ENCODE measurements around the gene THSD4.

The THSD4 gene

DNA sequence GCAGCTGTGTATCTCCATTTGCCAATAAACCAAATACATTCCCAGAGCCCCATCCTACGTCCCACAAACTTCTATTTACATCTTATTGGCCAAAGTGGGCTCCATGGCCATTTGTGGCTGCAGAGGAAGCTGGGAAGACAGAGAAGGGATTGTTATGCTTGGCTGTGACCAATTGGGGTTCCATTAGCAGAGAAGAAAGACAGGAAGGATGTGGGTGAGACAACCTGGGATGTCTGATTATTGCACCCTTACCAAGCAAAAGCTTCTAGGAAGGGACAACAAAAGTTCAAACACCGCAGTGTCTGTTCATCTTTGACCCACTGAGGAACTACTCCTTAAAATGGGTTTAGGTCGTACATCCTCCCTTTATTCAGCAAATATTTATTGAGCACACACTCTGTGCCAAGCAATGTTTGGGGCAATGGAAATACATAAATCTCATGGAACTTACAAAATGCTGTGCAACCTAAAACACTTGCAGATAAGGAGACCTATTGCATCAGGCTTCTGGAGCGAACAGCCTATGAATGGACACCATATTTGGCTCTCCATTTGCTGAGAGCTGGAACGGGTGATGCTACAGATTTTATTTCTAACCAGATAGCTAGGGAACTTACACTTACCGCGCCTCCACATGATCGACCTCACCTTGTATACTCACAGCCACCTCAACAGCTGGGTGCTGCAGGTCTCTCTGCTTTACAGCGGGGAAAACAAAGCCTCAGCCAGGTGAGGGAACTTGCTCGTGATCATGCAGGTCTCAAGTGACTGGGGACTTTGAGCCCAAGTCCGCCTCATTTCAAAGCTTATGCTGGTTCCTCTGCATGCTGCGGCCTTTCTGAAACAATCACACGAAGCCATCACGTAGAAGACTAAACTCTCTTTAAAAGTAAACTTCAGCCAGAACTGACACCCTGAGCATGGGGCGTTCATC lies 673.6 kb downstream of the THSD4 start:
- Histone ChIP-seq H3K36me3 (ENCODE audit: control insufficient read depth in 5 of 5, insufficient read depth in 5 of 5, low read length in 5 of 5) (no peaks in the 10 kb centered on the region), H3K9ac (ENCODE audit: low read length in 5 of 5) (no peak overlapping the region), H3K27ac (ENCODE audit: low read depth, low read length) (no peak overlapping the region), H3K9me3 (ENCODE audit: control insufficient read depth in 5 of 5, low read length in 5 of 5) (no peaks in the 10 kb centered on the region), H3K4me1 (ENCODE audit: control insufficient read depth in 5 of 5, insufficient read depth in 5 of 5, low read length in 5 of 5) (no peaks in the 10 kb centered on the region), H3K4me3 (ENCODE audit: low read depth in 1 of 5, low read length in 5 of 5) (no peak overlapping the region), H3K27me3 (ENCODE audit: control insufficient read depth in 5 of 5, insufficient read depth in 4 of 5, low read length in 5 of 5) (peaks cover 0 to 7% (median 0%) of the 10 kb centered on the region in 5 donors)

DNA sequence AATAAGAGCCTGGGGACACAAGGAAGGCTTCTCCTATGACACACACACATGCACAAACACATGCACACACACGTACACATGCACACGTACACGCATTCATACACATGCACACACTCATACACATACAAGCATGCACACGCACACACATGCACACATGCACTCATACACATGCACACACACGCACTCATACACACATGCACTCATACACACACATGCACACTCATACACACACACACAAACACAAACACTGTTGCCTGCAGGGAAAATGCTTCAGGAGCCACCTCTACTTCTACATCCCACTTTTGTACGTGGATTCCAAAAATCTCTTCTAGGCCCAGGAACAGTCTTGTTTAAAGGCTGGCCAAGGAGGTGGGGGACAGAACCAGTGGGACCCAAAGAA lies 674.3 kb downstream of the THSD4 start:
- Histone ChIP-seq H3K9ac (ENCODE audit: low read length in 5 of 5) (no peak overlapping the region), H3K27ac (ENCODE audit: low read depth, low read length) (no peak overlapping the region), H3K27me3 (ENCODE audit: control insufficient read depth in 5 of 5, insufficient read depth in 4 of 5, low read length in 5 of 5) (peaks cover 0 to 5% (median 0%) of the 10 kb centered on the region in 5 donors)

DNA sequence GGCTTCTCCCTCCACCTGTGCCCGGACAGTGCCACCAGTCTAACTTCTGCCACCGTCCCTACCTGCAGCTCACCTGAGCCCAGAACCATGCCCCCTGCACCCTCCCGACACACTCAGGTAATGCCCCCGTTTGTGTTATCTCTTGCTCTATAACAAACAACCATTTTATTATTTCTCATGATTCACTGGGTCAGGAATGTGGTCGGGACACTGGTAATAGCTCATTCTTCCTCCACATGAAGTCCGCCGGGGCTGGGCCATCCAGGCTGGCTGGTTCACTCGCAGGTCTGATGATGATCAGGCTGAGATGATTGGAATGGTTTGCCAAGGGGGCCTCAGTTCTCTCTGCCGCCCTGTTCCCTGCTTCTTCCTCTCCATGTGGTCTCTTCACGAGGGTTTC lies 674.8 kb downstream of the THSD4 start:
- Histone ChIP-seq H3K4me3 (ENCODE audit: low read depth in 1 of 5, low read length in 5 of 5) (no peak overlapping the region), H3K27ac (ENCODE audit: low read depth, low read length) (no peak overlapping the region), H3K27me3 (ENCODE audit: control insufficient read depth in 5 of 5, insufficient read depth in 4 of 5, low read length in 5 of 5) (peaks cover 0 to 2% (median 0%) of the 10 kb centered on the region in 5 donors), H3K9me3 (ENCODE audit: control insufficient read depth in 5 of 5, low read length in 5 of 5) (no peaks in the 10 kb centered on the region), H3K4me1 (ENCODE audit: control insufficient read depth in 5 of 5, insufficient read depth in 5 of 5, low read length in 5 of 5) (no peaks in the 10 kb centered on the region), H3K9ac (ENCODE audit: low read length in 5 of 5) (no peak overlapping the region), H3K36me3 (ENCODE audit: control insufficient read depth in 5 of 5, insufficient read depth in 5 of 5, low read length in 5 of 5) (no peaks in the 10 kb centered on the region)

More for the DNA sequence above, 674.3 kb downstream of the THSD4 start:
- Histone ChIP-seq H3K4me1 (ENCODE audit: control insufficient read depth in 5 of 5, insufficient read depth in 5 of 5, low read length in 5 of 5) (no peaks in the 10 kb centered on the region), H3K9me3 (ENCODE audit: control insufficient read depth in 5 of 5, low read length in 5 of 5) (no peaks in the 10 kb centered on the region), H3K36me3 (ENCODE audit: control insufficient read depth in 5 of 5, insufficient read depth in 5 of 5, low read length in 5 of 5) (no peaks in the 10 kb centered on the region), H3K4me3 (ENCODE audit: low read depth in 1 of 5, low read length in 5 of 5) (no peak overlapping the region)

DNA sequence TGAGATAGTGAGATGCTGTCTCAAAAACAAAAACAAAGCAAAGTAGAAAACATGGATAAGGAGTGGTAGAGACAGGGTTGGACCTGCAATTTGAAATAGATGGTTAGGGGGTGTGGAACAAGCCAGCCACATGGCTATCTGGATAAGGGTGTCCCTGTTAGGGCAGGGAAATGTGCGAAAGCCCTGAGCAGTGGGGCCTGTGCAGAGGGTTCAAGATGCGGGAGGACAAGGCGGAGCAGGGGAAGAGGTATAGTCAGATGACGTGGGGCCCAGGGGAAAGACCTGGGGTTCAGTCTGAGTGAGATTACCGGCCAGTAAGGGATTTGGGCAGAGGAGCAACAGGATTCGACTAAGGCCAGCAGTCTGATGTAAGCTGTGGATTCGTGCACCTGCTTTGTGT lies 676.7 kb downstream of the THSD4 start:
- Histone ChIP-seq H3K9ac (ENCODE audit: low read length in 5 of 5) (no peak overlapping the region), H3K36me3 (ENCODE audit: control insufficient read depth in 5 of 5, insufficient read depth in 5 of 5, low read length in 5 of 5) (no peaks in the 10 kb centered on the region), H3K4me3 (ENCODE audit: low read depth in 1 of 5, low read length in 5 of 5) (no peak overlapping the region)

DNA sequence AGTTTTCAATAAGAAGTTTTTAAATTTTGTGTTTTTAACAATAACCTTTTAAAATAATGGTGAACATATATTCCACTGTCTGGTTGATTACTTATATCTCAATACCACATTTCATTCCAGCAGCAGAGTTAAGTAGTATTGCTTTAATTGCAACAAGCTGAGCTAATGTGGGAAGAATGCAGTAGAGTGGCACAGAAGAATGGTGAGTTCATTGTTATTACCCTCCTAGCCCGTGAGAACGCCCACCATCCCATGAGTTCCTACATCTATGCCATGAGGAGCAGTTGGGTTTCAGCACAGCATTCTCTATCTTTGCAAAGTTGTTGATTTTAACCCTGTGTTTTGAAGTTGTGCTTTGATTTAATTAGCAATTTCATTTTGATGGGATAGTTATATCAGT lies 677.2 kb downstream of the THSD4 start:
- H3K9me3 ChIP-seq (ENCODE audit: control insufficient read depth in 5 of 5, low read length in 5 of 5), result no peaks in the 10 kb centered on the region
- no peaks in the 10 kb centered on the region for H3K36me3 ChIP-seq (ENCODE audit: control insufficient read depth in 5 of 5, insufficient read depth in 5 of 5, low read length in 5 of 5)
- H3K27ac ChIP-seq (ENCODE audit: low read depth, low read length), result no peak overlapping the region
- no peaks in the 10 kb centered on the region for H3K27me3 ChIP-seq (ENCODE audit: control insufficient read depth in 5 of 5, insufficient read depth in 4 of 5, low read length in 5 of 5)
- H3K9ac ChIP-seq (ENCODE audit: low read length in 5 of 5), result no peak overlapping the region
- H3K4me1 ChIP-seq (ENCODE audit: control insufficient read depth in 5 of 5, insufficient read depth in 5 of 5, low read length in 5 of 5), result no peaks in the 10 kb centered on the region
- no peak overlapping the region for H3K4me3 ChIP-seq (ENCODE audit: low read depth in 1 of 5, low read length in 5 of 5)

More for the DNA sequence above, 676.7 kb downstream of the THSD4 start:
- H3K27ac ChIP-seq (ENCODE audit: low read depth, low read length), result no peak overlapping the region
- H3K27me3 ChIP-seq (ENCODE audit: control insufficient read depth in 5 of 5, insufficient read depth in 4 of 5, low read length in 5 of 5), result no peaks in the 10 kb centered on the region
- no peaks in the 10 kb centered on the region for H3K9me3 ChIP-seq (ENCODE audit: control insufficient read depth in 5 of 5, low read length in 5 of 5)
- H3K4me1 ChIP-seq (ENCODE audit: control insufficient read depth in 5 of 5, insufficient read depth in 5 of 5, low read length in 5 of 5), result no peaks in the 10 kb centered on the region

DNA sequence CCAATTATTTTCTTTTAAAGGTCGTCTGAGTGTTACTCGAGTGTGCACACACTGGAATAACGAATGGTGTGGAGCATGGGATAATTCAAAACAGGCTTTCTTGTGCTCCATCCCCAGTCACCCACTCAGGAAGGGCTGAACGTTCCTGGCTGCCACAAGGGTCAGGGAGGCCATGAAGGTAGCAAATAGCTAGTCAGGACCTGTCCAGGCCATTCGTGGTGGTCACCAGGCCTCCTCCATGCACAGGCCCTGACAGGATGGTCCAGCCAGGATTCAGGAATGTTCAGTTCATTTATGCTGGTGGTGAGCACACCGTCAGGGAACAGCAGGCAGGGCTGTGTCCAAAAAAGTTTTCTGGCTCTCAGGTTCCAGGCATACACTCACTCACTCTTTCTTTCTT lies 683.4 kb downstream of the THSD4 start:
- H3K4me3 ChIP-seq (ENCODE audit: low read depth in 1 of 5, low read length in 5 of 5), result no peak overlapping the region
- no peaks in the 10 kb centered on the region for H3K36me3 ChIP-seq (ENCODE audit: control insufficient read depth in 5 of 5, insufficient read depth in 5 of 5, low read length in 5 of 5)
- no peak overlapping the region for H3K27ac ChIP-seq (ENCODE audit: low read depth, low read length)
- no peak overlapping the region for H3K9ac ChIP-seq (ENCODE audit: low read length in 5 of 5)
- H3K9me3 ChIP-seq (ENCODE audit: control insufficient read depth in 5 of 5, low read length in 5 of 5), result no peaks in the 10 kb centered on the region
- H3K4me1 ChIP-seq (ENCODE audit: control insufficient read depth in 5 of 5, insufficient read depth in 5 of 5, low read length in 5 of 5), result no peaks in the 10 kb centered on the region
- H3K27me3 ChIP-seq (ENCODE audit: control insufficient read depth in 5 of 5, insufficient read depth in 4 of 5, low read length in 5 of 5), result peaks cover 0 to 5% (median 4%) of the 10 kb centered on the region in 5 donors

DNA sequence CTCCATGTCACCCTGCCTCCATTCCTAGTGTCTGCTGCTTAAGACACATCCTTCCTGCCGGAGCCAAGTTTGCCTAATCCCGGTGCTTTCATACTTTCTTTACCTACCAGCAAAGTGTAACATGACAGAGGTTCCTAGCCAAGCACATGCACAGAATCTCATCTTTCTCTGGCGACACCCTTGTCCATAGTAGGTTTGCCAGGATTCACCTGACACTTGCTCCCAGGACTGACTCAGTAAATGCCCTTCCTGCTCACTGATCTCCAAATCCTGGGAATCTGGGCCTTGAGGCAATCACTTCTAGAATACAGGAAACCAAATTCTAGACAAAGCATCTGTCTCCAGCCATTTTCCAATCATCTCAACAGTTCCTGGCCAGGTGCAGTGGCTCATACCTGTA lies 684.9 kb downstream of the THSD4 start:
- Histone ChIP-seq H3K27ac (ENCODE audit: low read depth, low read length) (no peak overlapping the region), H3K27me3 (ENCODE audit: control insufficient read depth in 5 of 5, insufficient read depth in 4 of 5, low read length in 5 of 5) (peaks cover 0 to 5% (median 4%) of the 10 kb centered on the region in 5 donors), H3K9me3 (ENCODE audit: control insufficient read depth in 5 of 5, low read length in 5 of 5) (no peaks in the 10 kb centered on the region), H3K4me1 (ENCODE audit: control insufficient read depth in 5 of 5, insufficient read depth in 5 of 5, low read length in 5 of 5) (no peaks in the 10 kb centered on the region), H3K9ac (ENCODE audit: low read length in 5 of 5) (no peak overlapping the region), H3K36me3 (ENCODE audit: control insufficient read depth in 5 of 5, insufficient read depth in 5 of 5, low read length in 5 of 5) (no peaks in the 10 kb centered on the region), H3K4me3 (ENCODE audit: low read depth in 1 of 5, low read length in 5 of 5) (no peak overlapping the region)

DNA sequence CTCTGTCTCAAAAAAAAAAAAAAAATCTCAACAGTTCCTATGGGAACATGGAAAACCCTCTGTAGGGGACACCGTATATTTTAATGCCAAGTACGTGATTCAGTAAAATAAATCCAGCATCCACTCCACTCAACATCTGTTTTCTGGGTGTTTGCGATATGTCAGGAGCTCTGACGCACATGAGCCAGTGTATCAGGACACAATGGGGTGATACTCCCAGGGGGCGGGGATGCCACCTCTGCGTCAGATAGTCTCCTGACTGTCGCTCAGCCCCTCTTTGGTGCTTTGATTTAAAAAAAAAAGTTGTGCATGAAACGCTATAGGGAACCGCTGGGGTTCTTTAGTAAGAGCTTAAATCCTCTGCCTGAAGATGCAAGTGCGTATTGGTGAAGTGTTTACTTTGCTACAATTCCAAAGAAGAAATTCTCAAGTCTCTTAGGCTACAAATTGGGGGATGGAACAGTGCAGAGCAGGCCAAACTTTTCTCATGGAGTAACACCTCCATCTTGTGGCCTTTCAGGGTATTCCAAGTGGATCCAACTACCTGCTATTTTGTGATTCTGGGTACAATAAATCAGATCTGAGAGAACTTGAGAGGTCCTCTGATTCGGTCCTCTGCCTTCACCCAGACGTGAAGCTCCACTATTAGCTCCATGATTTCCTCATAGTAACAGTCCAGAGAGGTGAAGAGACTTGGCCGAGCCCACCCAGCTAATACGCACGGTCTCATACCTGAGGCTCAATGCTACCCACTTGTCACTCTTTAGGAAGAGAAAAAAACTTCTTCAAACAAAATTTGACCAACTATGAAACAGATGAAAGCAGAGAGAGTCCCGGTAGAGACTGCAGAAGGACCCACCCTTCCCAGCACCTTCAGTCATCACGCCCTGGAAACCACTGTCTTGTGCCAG lies 685.8 kb downstream of the THSD4 start:
- Histone ChIP-seq H3K27me3 (ENCODE audit: control insufficient read depth in 5 of 5, insufficient read depth in 4 of 5, low read length in 5 of 5) (peaks cover 0 to 5% (median 4%) of the 10 kb centered on the region in 5 donors), H3K9me3 (ENCODE audit: control insufficient read depth in 5 of 5, low read length in 5 of 5) (no peaks in the 10 kb centered on the region), H3K9ac (ENCODE audit: low read length in 5 of 5) (no peak overlapping the region), H3K4me1 (ENCODE audit: control insufficient read depth in 5 of 5, insufficient read depth in 5 of 5, low read length in 5 of 5) (no peaks in the 10 kb centered on the region), H3K36me3 (ENCODE audit: control insufficient read depth in 5 of 5, insufficient read depth in 5 of 5, low read length in 5 of 5) (no peaks in the 10 kb centered on the region), H3K4me3 (ENCODE audit: low read depth in 1 of 5, low read length in 5 of 5) (no peak overlapping the region), H3K27ac (ENCODE audit: low read depth, low read length) (no peak overlapping the region)

DNA sequence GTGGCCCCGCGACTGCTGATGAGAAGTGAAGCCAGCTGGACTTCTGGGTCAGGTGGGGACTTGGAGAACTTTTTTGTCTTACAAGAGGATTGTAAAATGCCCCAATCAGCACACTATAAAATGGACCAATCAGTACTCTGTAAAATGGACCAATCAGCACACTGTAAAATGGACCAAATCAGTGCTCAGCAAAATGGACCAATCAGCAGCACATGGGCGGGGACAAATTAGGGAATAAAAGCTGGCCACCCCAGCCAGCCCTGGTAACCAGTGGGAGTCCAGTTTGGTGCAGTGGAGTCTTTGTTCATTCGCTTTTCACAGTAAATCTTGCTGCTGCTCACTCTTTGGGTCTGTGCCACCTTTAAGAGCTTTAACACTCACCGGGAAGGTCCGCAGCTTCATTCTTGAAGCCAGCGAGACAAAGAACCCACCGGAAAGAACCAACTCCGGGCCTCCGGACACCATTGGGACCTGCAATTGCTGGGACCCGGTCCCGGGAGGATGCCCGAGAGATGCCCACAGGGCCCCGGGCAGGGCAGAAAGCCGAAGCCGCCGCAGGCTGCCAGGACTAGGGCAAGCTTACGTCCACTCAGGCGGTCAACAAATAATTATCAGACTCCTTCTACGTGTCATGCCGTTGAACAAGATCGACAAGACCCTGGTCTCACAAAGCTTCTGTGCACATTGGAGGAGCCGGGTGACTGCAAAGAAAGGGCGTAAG lies 686.8 kb downstream of the THSD4 start:
- Histone ChIP-seq H3K27ac (ENCODE audit: low read depth, low read length) (no peak overlapping the region), H3K9me3 (ENCODE audit: control insufficient read depth in 5 of 5, low read length in 5 of 5) (no peaks in the 10 kb centered on the region), H3K9ac (ENCODE audit: low read length in 5 of 5) (no peak overlapping the region), H3K4me3 (ENCODE audit: low read depth in 1 of 5, low read length in 5 of 5) (no peak overlapping the region), H3K36me3 (ENCODE audit: control insufficient read depth in 5 of 5, insufficient read depth in 5 of 5, low read length in 5 of 5) (no peaks in the 10 kb centered on the region), H3K27me3 (ENCODE audit: control insufficient read depth in 5 of 5, insufficient read depth in 4 of 5, low read length in 5 of 5) (peaks cover 0 to 9% (median 7%) of the 10 kb centered on the region in 5 donors), H3K4me1 (ENCODE audit: control insufficient read depth in 5 of 5, insufficient read depth in 5 of 5, low read length in 5 of 5) (no peaks in the 10 kb centered on the region)
